Measurements from ENCODE around the gene OR52L1. TPM values are rescaled to one million over a fixed set of nuclear protein-coding genes. Genes with fewer than 3 reads are reported as not detected.

Gene OR52L1
- total RNA-seq, 1 donor from 2014 or later: not detected

DNA sequence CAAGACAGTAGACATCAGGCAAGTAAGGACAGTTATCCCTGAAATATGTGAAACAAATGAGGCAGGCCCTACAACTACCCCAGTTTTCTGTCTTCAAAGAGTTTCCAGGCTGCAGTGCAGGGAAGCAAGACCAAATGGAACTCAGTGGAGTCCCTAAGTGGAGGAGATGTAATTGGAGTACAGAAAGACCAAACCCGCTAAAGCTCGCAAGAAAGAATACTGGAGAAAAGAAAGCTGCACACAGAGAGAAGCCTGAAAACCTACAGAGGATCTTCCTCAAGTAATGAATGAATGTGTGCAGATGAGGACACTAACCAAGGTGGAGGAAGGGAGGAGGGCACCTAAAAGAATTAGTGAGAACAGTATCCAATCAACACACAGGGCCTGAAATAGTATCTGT, 46.0 kb downstream of the OR52L1 start:
- no peak for DNase-seq (ENCODE audit: low spot score)

DNA sequence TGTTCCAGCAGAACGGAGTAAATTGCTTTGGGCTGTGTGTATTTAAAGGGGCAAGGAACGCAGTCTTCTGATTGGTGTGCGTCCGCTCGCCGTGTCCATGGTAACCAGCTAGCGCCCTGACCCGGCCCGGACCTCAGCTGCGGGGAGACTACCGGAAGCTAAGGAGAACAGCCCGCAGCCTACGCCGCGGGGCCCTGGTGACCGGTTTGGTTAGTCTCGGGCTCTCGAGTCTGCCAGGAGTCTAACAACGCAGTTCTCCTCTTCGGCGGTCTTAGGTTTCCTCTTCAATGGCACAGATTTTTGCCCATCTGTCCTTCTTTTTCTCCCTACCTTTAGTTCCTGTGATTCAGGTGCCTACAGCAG, 48.2 kb downstream of the OR52L1 start:
- no peak for DNase-seq (ENCODE audit: low spot score)

GRCh38 chr11:5937868-5938602, 48.8 kb downstream of the OR52L1 start:
- DNase-seq (ENCODE audit: low spot score): no peak

Other genes with a start within 250 kb of the OR52L1 start
- not detected for gene OR52N4, start 232.7 kb downstream of the OR52L1 start, total RNA-seq
- gene OR52N5, start 203.6 kb downstream of the OR52L1 start, total RNA-seq: not detected
- gene OR52N1, start 195.7 kb downstream of the OR52L1 start, total RNA-seq: not detected
- not detected for gene OR52N2, start 178.1 kb downstream of the OR52L1 start, total RNA-seq
- not detected for gene OR52E6, start 145.1 kb downstream of the OR52L1 start, total RNA-seq
- gene OR52E8, start 129.3 kb downstream of the OR52L1 start, total RNA-seq: not detected
- not detected for gene OR52E4, start 106.4 kb downstream of the OR52L1 start, total RNA-seq
- gene OR52E5, start 93.8 kb downstream of the OR52L1 start, total RNA-seq: not detected
- not detected for gene OR56A3, start 44.7 kb downstream of the OR52L1 start, total RNA-seq
- gene OR56A5, start 18.5 kb downstream of the OR52L1 start, total RNA-seq: not detected
- 0.06 TPM for gene OR56A4, start 20.0 kb upstream of the OR52L1 start, total RNA-seq
- 0.03 TPM for gene OR56A1, start 43.8 kb upstream of the OR52L1 start, total RNA-seq
- not detected for gene OR56B4, start 120.7 kb upstream of the OR52L1 start, total RNA-seq
- gene OR52B2, start 183.3 kb upstream of the OR52L1 start, total RNA-seq: not detected
- gene OR52W1, start 212.2 kb upstream of the OR52L1 start, total RNA-seq: not detected
- gene C11orf42, start 218.6 kb upstream of the OR52L1 start, total RNA-seq: not detected
- gene FHIP1B, start 247.7 kb upstream of the OR52L1 start, total RNA-seq: 65.4 TPM